ENCODE measurements around the gene CMIP.
"Not testable (repeated sequence)": the region's sequence is repeated elsewhere in the genome, so short reads cannot be mapped to it uniquely, and the experiment has no call there.

The CMIP gene

DNA sequence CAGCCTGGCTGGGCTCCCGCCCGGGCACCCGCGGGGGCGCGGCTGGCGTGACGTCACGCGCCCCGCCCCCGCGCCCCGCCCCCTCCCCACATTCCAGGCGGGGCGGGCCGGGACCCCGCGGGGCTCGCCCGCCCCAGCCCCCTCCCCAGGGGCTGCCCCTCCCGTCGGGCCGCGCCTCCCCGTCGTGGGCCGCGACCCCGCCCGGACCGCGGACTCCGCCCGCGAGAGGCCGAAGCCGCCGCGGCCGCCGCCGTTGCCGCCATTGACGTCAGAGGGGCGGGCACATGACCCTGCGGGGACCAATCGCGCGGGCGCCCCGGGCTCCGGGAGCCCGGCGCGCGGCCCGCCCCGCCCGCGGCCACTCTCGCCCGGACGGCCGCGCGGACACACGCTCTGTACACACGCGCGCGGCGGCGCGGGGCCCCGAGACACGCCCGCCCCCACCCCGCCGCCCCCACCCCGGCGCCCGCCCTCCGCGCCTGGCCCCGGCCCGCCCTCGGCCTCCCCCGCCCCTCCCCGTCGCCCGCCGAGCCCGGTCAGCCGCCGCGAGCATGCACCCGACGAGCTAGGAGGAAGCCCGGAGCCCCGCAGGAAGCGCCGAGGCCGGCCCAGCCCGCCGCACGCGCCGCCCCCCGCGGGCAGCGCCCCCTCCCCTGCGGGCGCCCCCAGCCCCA, at the start of gene CMIP:
Gene CMIP (plus strand): TSS at position 361 of the 674 bp plus-strand sequence.
- Histone ChIP-seq H3K4me3 (ENCODE audit: low read depth, low read length) (peak within 1 kb of the TSS; percentile 79), H3K4me1 (ENCODE audit: control insufficient read depth, insufficient read depth, low read length) (peaks cover 37% of the 10 kb centered on the region), H3K9me3 (ENCODE audit: control insufficient read depth, insufficient read depth, low read length) (no peaks in the 10 kb centered on the region), H3K27ac (ENCODE audit: low read depth, low read length) (peak within 1 kb of the TSS; percentile 67), H3K36me3 (ENCODE audit: control insufficient read depth, insufficient read depth, low read length) (no peaks in the 10 kb centered on the region), H3K27me3 (ENCODE audit: control insufficient read depth, insufficient read depth, low read length) (peaks cover 19% of the 10 kb centered on the region), H3K9ac (ENCODE audit: low read depth, low read length) (peak within 1 kb of the TSS; percentile 73)

DNA sequence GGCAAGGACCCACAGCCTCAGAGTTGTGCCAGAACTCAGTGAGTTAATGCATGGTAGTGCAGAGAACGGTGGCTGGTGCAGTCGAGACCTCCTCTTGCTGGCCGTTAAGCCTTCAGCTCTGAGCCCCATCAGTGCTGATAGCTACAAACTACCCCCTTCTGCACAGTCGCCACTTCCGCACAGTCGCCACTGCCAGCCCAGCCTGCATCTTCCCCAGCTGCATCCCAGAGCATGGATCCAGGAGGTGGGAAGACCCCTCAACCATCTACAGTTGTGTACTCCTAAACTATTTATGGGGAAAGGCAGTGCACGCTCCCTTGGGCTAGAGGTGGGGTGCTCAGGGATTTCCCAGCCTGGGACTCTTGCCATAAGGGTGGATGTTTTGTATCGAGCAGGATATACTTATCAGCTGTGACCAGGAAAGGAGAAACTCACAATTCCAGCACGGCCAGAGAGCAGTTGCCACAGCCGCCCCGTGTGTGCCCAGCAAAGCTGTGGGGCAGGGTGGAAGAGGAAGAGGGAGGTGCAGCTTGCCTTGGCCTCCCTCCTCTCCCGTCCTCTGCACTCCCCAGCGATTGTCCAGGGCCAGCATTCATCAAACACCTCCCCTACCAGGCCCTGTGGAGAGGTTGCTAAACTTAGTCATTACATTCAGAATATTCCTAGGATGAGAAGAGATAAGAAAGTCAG, 49.5 kb upstream of the CMIP start:
- H3K36me3 ChIP-seq (ENCODE audit: control insufficient read depth, insufficient read depth, low read length) = peaks cover 8% of the 10 kb centered on the region; the same call in 1 of the 2 replicates
- no peak overlapping the region for H3K27ac ChIP-seq (ENCODE audit: low read depth, low read length)
- H3K4me3 ChIP-seq (ENCODE audit: low read depth, low read length) = no peak overlapping the region
- H3K9ac ChIP-seq (ENCODE audit: low read depth, low read length) = no peak overlapping the region
- H3K4me1 ChIP-seq (ENCODE audit: control insufficient read depth, insufficient read depth, low read length) = no peaks in the 10 kb centered on the region
- H3K9me3 ChIP-seq (ENCODE audit: control insufficient read depth, insufficient read depth, low read length) = no peaks in the 10 kb centered on the region; the same call in 1 of the 2 replicates
- H3K27me3 ChIP-seq (ENCODE audit: control insufficient read depth, insufficient read depth, low read length) = no peaks in the 10 kb centered on the region

- no peaks in the 10 kb centered on the region for H3K27me3 ChIP-seq (ENCODE audit: control insufficient read depth, insufficient read depth, low read length)
- H3K9ac ChIP-seq (ENCODE audit: low read depth, low read length) = no peak overlapping the region
- H3K27ac ChIP-seq (ENCODE audit: low read depth, low read length) = no peak overlapping the region
- H3K36me3 ChIP-seq (ENCODE audit: control insufficient read depth, insufficient read depth, low read length) = no peaks in the 10 kb centered on the region
- H3K9me3 ChIP-seq (ENCODE audit: control insufficient read depth, insufficient read depth, low read length) = no peaks in the 10 kb centered on the region; the same call in 1 of the 2 replicates
- H3K4me1 ChIP-seq (ENCODE audit: control insufficient read depth, insufficient read depth, low read length) = no peaks in the 10 kb centered on the region
- no peak overlapping the region for H3K4me3 ChIP-seq (ENCODE audit: low read depth, low read length)
These were observed 47.3 kb upstream of the CMIP start for GRCh38 chr16:81397058-81397878.

DNA sequence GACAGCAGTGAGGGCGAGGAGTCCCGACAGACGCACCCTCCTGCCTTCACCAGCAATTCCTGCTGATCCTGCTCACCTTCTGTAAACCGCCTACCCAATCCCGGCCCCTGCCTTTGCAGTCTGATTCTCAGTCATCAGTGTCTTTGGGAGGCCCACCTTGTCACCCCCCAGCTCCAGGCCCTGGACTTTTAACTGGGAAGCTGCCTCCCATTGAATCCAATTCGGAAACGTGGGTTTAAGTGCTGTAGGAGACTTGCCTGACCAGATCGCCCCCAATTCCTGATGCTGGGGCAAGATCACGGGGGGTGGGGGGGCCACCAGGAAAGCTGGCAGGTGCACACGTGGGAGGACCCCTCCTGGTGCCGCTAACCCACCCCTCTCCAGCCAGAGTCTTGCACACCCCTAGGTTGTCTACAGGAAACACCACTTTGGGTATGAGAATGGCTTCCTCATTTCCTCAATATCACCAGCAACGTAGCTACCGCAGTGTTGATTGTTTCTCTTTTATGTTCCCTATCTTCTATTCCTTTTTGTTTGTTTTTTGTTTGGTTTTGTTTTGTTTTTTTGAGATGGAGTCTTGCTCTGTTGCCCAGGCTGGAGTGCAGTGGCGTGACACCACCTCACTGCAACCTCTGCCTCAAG, 46.6 kb upstream of the CMIP start:
- Histone ChIP-seq H3K27ac (ENCODE audit: low read depth, low read length) (no peak overlapping the region), H3K4me3 (ENCODE audit: low read depth, low read length) (no peak overlapping the region), H3K36me3 (ENCODE audit: control insufficient read depth, insufficient read depth, low read length) (no peaks in the 10 kb centered on the region), H3K27me3 (ENCODE audit: control insufficient read depth, insufficient read depth, low read length) (no peaks in the 10 kb centered on the region), H3K4me1 (ENCODE audit: control insufficient read depth, insufficient read depth, low read length) (no peaks in the 10 kb centered on the region), H3K9ac (ENCODE audit: low read depth, low read length) (no peak overlapping the region), H3K9me3 (ENCODE audit: control insufficient read depth, insufficient read depth, low read length) (no peaks in the 10 kb centered on the region; the same call in 1 of the 2 replicates)

GRCh38 chr16:81399909-81400308, 44.7 kb upstream of the CMIP start:
- Histone ChIP-seq H3K9ac (ENCODE audit: low read depth, low read length) (no peak overlapping the region), H3K4me1 (ENCODE audit: control insufficient read depth, insufficient read depth, low read length) (no peaks in the 10 kb centered on the region), H3K9me3 (ENCODE audit: control insufficient read depth, insufficient read depth, low read length) (no peaks in the 10 kb centered on the region; the same call in 1 of the 2 replicates), H3K36me3 (ENCODE audit: control insufficient read depth, insufficient read depth, low read length) (no peaks in the 10 kb centered on the region), H3K27ac (ENCODE audit: low read depth, low read length) (no peak overlapping the region), H3K4me3 (ENCODE audit: low read depth, low read length) (no peak overlapping the region), H3K27me3 (ENCODE audit: control insufficient read depth, insufficient read depth, low read length) (peaks cover 4% of the 10 kb centered on the region; the same call in 1 of the 2 replicates)

DNA sequence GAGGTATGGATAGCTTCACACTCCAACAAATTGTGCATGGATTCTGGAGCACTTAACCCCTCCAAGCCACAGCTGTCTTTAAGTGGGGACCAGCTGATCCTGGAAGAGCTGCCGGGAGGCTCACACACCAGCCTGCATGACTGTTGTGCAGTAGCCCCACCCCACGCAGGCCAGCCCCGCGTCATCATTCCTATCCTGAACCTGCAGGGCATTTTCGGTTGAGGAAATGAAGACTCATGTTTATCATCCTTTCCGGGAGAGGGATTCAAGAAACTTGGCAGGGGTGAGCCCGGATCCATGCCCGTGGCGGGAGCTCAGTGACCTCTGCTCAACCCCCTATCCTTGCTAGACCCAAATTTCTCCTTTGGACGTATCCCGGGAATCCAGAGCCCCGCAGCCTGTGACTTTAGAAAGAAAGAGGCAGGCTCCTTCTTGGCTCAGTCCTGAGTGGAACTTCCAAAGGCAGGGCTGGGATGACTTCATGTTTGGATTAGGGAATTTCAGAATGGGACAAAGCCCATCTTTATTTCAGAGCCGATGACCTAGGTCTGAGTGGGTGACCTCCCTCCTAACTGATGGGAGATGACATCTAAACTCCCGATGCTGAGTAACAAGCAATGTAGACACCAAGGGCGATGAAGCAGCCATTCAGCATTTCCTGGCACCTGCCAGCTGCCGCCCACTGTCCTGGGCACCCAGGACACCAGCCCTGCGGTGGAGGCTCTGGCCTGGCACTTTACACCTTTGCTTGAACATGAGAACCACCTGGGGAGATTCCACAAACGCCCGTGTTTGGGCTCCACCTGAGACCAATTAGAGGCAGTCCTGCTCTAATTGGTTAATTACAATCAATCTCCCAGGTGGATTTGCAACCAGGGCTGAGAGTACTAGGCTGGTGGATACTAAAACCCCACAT, 43.3 kb upstream of the CMIP start:
- H3K27ac ChIP-seq (ENCODE audit: low read depth, low read length) = no peak overlapping the region

GRCh38 chr16:81403208-81403600, 41.4 kb upstream of the CMIP start:
- Histone ChIP-seq H3K27me3 (ENCODE audit: control insufficient read depth, insufficient read depth, low read length) (peaks cover 4% of the 10 kb centered on the region; the same call in 1 of the 2 replicates), H3K27ac (ENCODE audit: low read depth, low read length) (no peak overlapping the region), H3K4me1 (ENCODE audit: control insufficient read depth, insufficient read depth, low read length) (peaks cover 5% of the 10 kb centered on the region; the same call in 1 of the 2 replicates), H3K9me3 (ENCODE audit: control insufficient read depth, insufficient read depth, low read length) (no peaks in the 10 kb centered on the region; the same call in 1 of the 2 replicates), H3K9ac (ENCODE audit: low read depth, low read length) (no peak overlapping the region), H3K4me3 (ENCODE audit: low read depth, low read length) (no peak overlapping the region), H3K36me3 (ENCODE audit: control insufficient read depth, insufficient read depth, low read length) (no peaks in the 10 kb centered on the region)

More for the DNA sequence above, 43.3 kb upstream of the CMIP start:
- Histone ChIP-seq H3K4me1 (ENCODE audit: control insufficient read depth, insufficient read depth, low read length) (peaks cover 5% of the 10 kb centered on the region; the same call in 1 of the 2 replicates), H3K27me3 (ENCODE audit: control insufficient read depth, insufficient read depth, low read length) (peaks cover 4% of the 10 kb centered on the region; the same call in 1 of the 2 replicates), H3K36me3 (ENCODE audit: control insufficient read depth, insufficient read depth, low read length) (no peaks in the 10 kb centered on the region), H3K4me3 (ENCODE audit: low read depth, low read length) (no peak overlapping the region), H3K9me3 (ENCODE audit: control insufficient read depth, insufficient read depth, low read length) (no peaks in the 10 kb centered on the region; the same call in 1 of the 2 replicates), H3K9ac (ENCODE audit: low read depth, low read length) (no peak overlapping the region)

- Histone ChIP-seq H3K9me3 (ENCODE audit: control insufficient read depth, insufficient read depth, low read length) (no peaks in the 10 kb centered on the region; the same call in 1 of the 2 replicates), H3K36me3 (ENCODE audit: control insufficient read depth, insufficient read depth, low read length) (no peaks in the 10 kb centered on the region), H3K27me3 (ENCODE audit: control insufficient read depth, insufficient read depth, low read length) (peaks cover 4% of the 10 kb centered on the region; the same call in 1 of the 2 replicates), H3K27ac (ENCODE audit: low read depth, low read length) (no peak overlapping the region), H3K4me3 (ENCODE audit: low read depth, low read length) (peak overlapping the region; percentile 60), H3K4me1 (ENCODE audit: control insufficient read depth, insufficient read depth, low read length) (peaks cover 5% of the 10 kb centered on the region; the same call in 1 of the 2 replicates), H3K9ac (ENCODE audit: low read depth, low read length) (no peak overlapping the region; the same call in 1 of the 2 replicates)
These were observed 40.8 kb upstream of the CMIP start for GRCh38 chr16:81403601-81404391.

GRCh38 chr16:81405002-81405401, 39.6 kb upstream of the CMIP start:
- H3K4me3 ChIP-seq (ENCODE audit: low read depth, low read length); H3K9me3 ChIP-seq (ENCODE audit: control insufficient read depth, insufficient read depth, low read length); H3K4me1 ChIP-seq (ENCODE audit: control insufficient read depth, insufficient read depth, low read length); H3K27ac ChIP-seq (ENCODE audit: low read depth, low read length); H3K9ac ChIP-seq (ENCODE audit: low read depth, low read length); H3K36me3 ChIP-seq (ENCODE audit: control insufficient read depth, insufficient read depth, low read length); H3K27me3 ChIP-seq (ENCODE audit: control insufficient read depth, insufficient read depth, low read length): not testable (repeated sequence)

Data from HUES48 (cell line).